T-helper 1 cell treated with Interleukin-12 subunit alpha and Interleukin-12 subunit beta and Interleukin-4 antibody, amounts not matched to agents 30 ng/mL and 1 ng/mL, for 36 hours (primary cell): ENCODE results near the gene AFF3. TPM values are rescaled to one million over a fixed set of nuclear protein-coding genes. Genes with fewer than 3 reads are reported as not detected.

ENCODE experiments used
- intact Hi-C: fragments of 100-400 bp; cut with micrococcal nuclease; formaldehyde crosslinking; loops from one replicate; pipeline ENCODE4 v1.15.1; 2024
- total RNA-seq: library from RNA; stranded (reverse); gene quantifications from 2 replicates; pipeline ENCODE4 v1.2.3, GENCODE V29; 2022

Gene AFF3
- total RNA-seq, 1 donor from 2014 or later, result 1.2 TPM

DNA sequence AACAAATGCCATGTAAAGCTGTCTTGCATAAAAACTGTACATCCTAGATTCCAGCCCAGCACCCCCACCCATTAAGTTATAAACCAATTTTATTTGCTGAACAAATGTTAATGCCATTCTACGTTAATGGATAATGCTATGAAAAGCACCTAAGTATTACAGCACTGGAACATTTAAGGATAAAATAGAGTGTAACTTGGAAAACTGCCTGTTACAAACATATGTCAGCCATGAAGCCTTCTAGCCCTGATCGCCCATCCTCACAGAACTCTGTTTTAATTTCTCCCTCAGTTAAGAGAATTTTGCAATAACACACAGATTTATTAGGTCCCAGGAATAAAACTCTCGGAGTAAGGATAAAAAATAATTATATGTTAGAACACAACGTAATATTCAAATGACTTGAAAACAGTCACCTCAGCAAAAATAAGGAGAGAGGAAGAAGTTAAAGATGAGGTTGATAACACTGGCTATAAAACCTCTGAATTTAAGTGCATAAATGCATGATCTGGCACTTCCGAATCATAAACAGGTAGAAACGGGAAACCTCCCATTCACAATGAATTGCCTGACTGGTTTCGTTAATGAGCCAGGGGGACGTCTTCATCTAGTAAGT lies 308.7 kb downstream of the AFF3 start:
- intact Hi-C loops, result no loop called here

DNA sequence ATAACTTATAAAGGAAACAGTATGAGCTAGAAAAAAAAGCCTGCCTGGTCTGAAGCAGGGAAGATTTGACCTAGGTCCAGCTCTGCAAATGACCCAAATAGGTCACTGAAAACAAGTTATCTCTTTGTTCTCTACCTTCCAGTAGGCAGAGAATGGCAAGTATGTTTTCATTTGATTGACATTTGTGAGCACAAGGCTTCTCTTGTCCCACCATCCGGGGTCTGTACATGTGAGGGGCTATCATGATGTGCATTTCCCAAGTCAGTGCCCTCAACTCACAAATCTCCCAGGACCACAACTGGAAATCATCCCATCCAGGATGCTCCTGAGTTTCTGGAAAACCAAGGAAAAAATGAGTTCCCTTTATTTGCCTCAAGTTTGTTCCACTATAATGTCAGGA lies 309.5 kb downstream of the AFF3 start:
- intact Hi-C loops, result no loop called here

DNA sequence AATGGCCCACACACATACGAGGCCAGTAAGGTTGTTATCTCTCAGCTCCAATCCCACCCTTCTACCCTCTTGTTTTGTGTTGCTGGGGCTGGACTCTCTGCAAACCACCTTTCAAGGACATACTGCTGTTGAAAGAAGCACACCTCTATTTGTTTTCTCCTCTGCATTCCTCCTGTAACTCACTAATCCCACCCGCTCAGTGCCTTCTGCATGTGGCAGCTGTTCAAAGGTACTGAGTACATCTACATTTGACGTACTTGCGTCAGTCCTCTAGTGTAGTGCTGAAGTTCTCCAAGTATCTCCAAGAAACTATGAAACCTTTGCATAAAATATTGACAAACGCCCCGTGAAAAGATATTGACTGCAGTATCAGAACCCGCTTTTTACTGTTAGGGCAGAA lies 310.6 kb downstream of the AFF3 start:
- intact Hi-C loops, result no loop called here

DNA sequence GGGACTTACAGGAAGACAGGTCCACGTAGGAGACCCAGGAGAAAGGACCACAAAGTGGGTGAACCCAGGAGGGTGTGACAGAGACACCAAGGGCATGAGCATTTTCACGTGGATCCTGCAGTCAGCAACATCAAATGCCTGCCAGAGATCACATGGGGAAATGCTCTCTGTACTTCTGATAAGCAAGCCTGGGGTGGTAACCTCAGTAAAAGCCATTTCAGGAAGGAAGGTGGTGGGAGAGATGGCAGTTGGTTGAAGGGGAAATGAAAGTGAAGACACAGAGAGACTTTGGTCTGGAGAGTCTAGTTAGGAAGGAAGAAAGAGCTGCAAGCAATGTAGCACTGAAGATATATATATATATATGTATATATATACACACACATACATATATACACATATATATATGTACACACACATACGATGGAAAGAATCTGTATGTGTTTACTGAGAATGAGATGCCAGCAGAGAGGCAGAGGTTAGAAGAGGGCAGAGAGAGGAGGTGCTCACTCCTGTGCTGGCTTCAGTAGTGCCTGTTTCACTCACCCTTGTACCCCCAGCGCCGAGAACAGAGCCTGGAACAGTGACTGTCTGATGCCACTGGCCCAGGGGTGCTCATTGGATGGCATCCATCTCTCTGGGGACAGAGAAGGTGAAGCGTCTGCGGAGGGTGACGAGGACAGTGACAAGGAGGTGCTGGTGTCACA lies 314.9 kb downstream of the AFF3 start:
- intact Hi-C loops, result no loop called here

DNA sequence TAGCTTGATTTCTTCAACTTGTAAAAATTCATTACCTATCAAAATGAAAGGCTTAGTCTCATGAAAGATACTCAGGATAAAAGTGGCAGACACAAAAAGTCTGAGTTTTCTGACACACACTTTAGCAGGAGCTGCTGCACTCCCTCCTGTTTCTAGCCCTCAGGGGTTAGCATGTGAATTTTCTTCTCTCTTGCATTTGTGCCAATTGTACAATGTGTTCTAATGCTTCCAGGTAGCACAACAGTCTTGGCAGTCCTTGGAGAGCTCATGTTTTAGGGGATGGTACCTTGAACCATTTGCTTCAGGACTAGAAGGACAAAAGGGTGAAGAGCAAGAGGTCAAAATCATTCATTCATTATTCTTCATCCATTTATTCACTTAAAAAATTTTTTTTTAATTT lies 316.8 kb downstream of the AFF3 start:
- intact Hi-C loops, result no loop called here

DNA sequence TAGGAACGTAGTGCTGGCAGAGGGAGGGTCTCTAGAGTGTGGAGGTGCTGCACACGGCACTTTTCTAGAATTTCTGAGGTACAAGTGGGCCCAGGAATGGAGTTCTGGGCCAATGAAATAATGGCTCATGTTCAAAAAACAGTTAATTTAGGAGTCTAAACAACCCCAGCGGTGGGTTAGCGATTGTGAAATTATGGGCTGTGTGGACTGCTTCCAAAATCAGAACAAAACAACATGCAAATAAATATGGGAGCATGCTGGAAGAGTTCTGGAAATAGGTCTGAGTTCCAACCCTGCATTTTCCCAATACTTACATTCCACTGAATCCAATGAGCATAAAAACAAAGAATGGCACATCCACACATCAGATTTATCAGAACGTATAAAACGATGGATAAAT lies 317.6 kb downstream of the AFF3 start:
- intact Hi-C loops, result no loop called here

DNA sequence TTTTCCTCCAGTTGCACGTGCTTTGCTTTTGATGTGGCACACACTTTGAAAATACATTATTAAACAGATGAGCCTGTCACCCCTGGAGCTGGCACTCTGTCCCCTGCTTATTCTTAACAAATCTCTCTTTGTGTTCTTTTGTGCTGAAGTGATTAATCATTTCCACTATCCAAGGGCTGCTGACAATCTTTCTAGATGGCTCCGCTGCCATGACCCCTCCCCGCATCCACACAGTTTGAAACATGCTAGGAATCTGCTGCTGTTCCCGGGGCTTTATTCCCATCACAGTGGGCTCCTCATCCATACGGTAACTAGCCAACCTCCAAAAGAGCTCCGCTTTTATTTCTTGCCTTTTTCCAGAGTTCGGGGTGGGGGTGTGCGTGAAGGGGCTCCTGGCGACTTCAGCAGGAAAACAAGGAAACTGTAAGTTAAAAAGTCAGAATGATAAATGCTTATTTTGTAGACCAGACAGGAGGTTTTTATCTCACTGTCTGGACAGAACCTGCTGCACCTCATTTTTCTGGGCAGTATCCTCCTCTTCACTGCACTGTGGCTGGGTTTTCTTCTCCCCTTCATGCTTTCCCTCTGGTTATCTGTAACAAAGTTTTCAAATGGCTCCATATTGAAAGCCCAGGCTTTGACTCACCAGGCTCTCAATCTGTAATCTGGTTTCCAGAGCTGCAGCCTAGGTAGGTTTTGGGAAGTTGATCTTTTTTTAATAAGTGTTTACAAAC lies 319.7 kb downstream of the AFF3 start:
- intact Hi-C loops, result no loop called here

DNA sequence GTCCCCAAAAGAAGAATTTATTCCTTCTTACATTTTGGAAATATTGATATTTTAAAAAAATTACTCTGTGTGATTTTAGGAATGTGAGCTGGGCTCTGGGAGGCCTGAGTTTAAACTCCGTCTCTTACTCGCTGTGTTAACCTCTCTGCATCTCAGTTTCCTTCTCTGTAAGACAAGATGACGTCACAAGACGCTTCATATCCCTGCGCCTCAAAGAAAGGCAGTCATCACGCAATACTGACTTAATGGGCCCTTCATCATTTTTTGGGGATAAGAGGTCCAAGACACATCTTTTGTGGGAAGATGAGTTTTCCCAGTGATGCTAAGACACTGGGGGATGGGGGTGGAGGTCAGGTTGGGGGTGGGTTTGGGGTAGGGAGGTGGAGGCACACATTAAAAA lies 320.4 kb downstream of the AFF3 start:
- intact Hi-C loops, result no loop called here

DNA sequence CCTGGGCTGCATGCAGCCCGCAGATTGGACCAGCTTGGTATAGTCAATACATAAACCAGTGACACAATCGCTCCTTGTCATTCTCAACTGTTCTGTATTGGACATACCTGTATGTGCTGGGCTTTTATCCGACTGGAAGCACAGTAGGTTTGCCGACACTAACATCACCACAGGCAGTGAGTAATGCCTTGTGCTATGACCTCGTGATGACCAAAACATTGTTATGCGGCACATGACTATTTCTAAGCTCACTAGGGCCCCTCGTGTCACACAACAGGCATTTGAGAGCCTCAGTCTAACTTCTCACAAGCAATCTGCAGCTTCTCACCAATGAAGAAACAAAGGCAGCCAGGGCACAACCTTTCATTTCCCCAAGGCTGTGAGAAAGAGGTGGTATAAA lies 320.8 kb downstream of the AFF3 start:
- intact Hi-C loops, result no loop called here

DNA sequence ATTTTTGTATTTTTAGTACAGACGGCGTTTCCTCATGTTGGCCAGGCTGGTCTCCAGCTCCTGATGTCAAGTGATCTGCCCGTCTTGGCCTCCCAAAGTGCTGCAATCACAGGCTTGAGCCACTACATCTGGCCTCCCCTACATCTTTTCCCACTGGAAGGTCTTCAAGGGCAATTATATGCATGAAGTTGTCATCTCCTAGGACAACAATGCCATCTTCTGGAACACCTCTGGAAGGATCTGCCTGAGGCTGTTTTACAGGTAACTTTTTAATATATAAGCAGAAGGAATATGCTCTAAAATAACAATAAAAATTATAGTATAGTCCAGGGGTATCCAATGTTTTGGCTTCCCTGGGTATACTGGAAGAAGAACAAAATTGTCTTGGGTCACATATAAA lies 321.4 kb downstream of the AFF3 start:
- intact Hi-C loops, result no loop called here

DNA sequence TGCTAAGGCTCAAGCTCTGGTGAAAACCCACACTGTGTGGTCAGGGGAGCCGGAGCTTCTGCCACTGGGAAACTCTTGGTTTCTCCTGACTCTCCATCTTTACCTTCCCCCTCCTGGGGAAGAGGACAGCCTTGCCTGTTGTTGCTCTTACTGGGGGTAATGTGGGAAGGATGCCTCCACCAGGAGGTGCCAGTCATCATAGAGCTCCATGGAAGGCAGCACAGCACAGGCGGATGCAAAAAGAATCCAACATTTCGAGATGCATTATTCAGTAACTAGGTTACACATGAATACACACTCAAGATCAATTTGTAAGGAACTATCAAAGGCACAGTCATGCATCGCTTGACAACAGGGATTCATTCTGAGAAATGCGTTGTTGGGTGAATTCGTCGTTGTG lies 322.6 kb downstream of the AFF3 start:
- intact Hi-C loops, result loop anchor here (1.0 to 5.0 kb wide), 2 partner anchors 262 to 424 kb away; no protein-coding TSS in a partner anchor

DNA sequence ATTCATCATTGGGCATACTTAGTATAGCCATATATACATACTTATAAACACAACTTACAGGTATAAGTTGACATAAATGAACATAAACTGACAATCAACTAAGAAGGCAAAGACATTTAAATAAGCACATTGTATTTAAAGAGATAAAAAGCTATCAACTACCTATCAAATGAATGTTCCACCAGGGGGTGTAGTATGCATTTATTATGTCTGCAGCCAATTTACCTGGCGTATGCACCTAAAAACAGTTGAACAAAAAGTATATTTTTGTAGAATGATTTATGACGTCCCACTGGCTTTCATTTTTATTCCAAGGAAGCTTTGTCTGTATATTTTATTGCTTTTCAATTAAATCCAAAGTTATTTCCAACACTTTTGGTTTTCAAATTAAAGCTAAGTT lies 323.5 kb downstream of the AFF3 start:
- intact Hi-C loops, result loop anchor here (1.0 to 5.0 kb wide), 2 partner anchors 262 to 424 kb away; no protein-coding TSS in a partner anchor

DNA sequence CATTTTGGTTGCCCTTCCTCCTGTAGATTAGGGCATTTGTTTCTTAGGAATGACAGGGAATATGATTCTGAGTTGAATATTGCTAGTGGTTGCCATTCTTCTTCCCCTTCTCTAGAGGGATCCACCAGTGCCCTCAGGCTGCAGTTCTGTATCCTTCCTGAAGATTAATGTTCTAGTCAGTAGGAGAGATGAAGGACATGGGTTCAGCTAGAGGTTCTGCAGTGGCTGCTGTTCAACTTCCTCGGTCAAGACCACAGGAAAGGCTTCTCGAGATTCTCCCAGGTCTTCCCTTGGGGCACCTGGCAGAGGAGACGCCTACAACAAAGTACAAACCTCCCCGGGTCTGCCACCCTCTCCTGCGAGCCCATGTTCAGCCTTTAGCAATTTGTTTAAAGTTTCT lies 325.5 kb downstream of the AFF3 start:
- intact Hi-C loops, result loop anchor here (5.0 kb wide), 1 partner anchor 260 kb away; no protein-coding TSS in a partner anchor

DNA sequence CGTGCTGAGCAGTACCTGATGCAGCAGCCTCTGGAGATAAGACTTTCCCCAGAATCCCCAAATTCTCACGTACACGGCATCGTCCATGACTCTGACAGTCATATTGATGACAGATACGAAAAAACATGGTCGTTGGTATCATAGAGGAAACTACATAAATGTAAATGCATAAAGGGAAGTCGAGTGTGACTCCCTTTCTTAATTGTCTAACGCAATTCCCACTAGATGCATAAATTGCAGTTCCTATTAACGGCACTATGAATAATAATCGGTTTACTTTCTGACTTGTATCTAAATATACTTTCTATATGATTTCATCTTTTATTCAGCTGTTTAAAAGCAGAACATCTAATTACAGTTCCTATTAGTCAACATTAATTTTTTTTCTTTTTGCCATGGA lies 330.0 kb downstream of the AFF3 start:
- intact Hi-C loops, result no loop called here

DNA sequence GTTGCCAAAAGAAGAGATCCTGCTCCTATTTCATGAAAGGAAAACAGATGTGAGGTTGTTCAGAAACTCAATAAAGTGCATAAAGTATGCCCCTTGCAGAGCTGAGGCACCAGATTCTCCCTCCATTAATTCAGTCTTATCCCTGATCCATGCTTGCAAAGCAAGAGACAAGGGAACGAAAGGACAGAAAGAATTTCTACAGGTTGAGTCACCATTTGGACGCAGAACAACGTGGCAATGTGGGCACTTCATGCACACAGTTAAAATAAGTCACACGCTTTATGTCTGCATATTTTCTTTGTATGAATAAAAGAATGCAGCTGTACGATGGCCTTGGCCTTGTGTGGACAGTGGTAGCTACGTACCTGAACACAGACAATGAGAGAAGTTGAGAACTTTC lies 330.8 kb downstream of the AFF3 start:
- intact Hi-C loops, result no loop called here

DNA sequence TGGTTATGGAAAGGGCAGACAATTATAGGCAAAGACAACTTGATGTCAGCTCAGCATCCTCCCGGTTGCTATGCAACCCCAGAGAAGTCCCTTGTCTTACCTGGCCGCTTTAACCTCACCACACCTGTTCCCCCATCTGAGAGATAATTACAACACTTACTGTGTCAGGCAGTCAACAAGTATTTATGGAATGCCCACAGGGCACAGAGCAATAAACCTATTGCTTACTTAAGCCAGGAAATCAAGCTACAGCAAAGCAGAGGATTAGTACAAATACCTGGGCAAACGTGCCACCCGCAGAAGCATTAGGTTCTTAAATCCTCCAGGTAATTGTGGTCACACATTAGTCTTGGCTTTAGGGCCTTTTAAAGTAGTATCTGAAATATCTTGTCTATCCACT lies 332.2 kb downstream of the AFF3 start:
- intact Hi-C loops, result no loop called here

DNA sequence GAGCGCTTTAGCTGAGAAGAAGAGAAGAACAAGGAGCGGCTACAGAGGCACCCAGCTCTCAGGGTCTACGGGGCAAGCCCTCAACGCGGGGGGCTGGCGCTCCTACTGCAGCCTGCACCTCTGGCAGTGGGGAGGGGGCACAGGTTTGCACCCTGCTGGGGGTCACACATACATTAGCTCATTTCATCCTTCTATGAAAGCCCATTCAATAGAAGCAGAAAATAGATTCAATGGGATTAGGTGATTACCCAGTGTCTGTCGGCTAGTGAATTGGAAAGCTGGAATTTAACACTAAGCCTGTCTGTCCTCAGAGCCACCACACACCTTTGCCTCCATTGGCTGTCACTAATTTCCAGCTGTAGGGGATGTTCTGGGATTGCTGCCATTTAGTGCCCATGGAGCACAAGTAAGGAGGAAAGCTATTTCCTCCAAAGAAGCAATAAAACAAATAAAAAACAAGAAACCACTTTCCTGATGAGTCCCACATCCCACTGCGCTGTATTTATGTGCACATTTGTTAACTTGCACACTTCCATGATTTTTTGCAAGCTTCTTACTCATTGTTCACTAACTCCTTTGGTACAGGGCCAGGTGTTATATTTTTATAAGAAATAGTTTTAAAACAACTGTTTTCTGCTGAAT lies 333.0 kb downstream of the AFF3 start:
- intact Hi-C loops, result no loop called here

DNA sequence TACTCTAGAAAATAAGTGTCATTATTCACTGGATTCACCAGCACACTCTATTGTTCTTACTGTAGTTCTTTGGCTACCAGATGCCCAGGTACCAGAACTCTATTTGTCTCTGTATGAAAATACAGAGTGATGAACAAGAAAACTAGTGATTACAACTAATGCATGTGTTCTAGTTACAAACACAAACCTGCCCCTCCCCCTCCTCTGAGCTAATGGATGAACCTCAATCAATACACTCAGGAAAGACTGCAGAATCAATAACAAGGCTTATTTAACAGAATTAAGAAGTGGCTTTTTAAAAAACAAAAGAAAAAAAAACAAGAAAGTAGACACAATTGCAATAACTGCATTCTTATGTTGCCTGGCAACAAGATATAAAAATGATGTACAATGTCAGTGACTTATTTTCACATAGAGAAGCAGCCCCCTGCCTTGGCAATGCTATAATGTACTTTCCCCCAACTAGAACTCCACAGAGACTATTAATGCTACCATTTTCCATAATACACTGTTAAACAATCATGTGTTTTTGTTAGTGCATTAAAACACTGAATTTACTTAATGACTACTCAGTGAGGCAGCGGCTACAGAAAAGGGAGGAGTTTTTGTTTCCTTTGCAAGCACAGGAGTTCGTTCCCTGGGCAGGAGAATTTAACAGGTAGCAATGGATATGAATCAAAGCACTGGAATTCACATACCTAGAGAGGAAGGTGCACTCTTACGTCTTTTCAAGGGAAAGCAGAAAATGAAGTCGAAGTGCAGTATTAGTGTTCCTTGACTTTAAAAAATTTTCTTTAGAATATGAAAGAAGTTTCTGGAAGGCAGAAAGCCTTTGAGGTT lies 333.8 kb downstream of the AFF3 start:
- intact Hi-C loops, result no loop called here

DNA sequence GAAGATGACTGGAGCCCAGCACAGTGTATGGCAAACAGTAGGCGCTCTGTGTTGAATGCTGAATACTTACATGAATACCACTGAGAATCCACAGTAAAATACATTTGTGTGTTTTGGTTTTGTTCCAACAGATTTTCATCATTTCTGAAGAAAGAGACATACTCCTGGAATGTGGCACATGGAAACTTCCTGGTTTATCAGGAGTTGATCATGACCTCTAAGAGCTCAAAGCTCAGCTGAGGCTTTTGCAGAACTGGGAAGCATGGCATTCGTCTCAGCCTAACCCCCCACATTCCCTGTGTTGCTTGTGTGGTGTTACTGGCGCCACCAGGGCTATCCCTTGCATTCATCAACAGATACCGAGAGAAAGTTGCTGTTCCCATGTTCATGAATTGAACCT lies 335.6 kb downstream of the AFF3 start:
- intact Hi-C loops, result no loop called here

DNA sequence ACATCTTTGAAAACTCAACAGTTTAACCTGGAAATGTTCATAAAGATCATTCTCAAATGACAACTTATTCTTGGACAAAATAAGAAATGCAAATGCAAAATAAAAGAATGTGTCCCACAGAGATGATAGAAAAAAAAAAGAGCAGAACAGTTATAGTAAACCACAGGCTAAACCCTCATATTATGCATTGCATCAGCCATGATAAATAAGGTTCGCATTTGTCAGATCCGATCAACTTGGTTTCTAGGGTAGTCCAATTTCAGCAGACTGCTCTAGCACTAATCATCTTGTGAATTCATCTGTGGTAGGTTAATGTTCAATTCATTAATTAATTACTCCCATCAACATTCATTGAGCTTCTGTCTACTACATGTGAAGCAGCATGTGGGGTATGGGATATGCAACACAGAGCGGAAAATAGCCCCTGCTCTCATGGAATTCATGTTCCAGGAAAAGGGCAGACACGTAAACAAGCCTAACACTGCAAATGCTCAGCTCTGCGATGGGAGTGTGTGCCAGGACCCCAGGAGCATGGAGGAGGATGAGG lies 336.4 kb downstream of the AFF3 start:
- intact Hi-C loops, result no loop called here

DNA sequence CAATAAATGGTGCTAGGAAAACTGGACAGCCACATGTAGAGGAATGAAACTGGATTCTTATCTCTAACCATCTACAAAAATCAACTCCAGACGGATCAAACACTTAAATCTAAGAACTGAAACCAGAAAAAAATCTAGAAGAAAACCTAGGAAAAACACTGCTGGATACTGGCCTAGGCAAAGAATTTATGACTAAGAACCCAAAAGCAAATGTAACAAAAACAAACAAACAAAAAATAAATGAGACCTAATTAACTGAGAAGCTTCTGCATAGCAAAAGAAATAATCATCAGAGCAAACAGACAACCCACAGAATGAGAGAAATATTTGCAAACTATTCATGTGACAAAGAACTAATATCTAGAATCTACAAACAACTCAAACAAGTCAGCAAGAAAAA lies 338.5 kb downstream of the AFF3 start:
- intact Hi-C loops, result no loop called here
